ENCODE measurements around the gene FKBP11.

- TF ChIP-seq, protein P1, sequence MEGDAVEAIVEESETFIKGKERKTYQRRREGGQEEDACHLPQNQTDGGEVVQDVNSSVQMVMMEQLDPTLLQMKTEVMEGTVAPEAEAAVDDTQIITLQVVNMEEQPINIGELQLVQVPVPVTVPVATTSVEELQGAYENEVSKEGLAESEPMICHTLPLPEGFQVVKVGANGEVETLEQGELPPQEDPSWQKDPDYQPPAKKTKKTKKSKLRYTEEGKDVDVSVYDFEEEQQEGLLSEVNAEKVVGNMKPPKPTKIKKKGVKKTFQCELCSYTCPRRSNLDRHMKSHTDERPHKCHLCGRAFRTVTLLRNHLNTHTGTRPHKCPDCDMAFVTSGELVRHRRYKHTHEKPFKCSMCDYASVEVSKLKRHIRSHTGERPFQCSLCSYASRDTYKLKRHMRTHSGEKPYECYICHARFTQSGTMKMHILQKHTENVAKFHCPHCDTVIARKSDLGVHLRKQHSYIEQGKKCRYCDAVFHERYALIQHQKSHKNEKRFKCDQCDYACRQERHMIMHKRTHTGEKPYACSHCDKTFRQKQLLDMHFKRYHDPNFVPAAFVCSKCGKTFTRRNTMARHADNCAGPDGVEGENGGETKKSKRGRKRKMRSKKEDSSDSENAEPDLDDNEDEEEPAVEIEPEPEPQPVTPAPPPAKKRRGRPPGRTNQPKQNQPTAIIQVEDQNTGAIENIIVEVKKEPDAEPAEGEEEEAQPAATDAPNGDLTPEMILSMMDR (IDR thresholded peaks at IDR 0.05; ENCODE audit: low read depth, low read length, poor library complexity, severe bottlenecking) = no peak
- no peak for TF ChIP-seq EZH2phosphoT487 (IDR thresholded peaks at IDR 0.05; ENCODE audit: borderline replicate concordance, low read length)
These were observed at the start of gene FKBP11 for GRCh38 chr12:48925304-48926011.

Data from DOHH2 (cell line).